Thyroid gland (tissue), 4 donors: ENCODE data around the gene STAT6. TPM values are rescaled to one million over a fixed set of nuclear protein-coding genes. Genes with fewer than 3 reads are reported as not detected.

Experiments used
- DNase-seq, 2 donors: peaks; one replicate each; pipeline ENCODE4 v3.0.0-alpha.2; 2019
- H3K27ac ChIP-seq, 3 donors: fragments of 200-600 bp; sonication (generic); 1 replicate in 2 of 3; 2 replicates in 1 of 3; pipeline ENCODE4 v1.5.1; 2016 to 2019; ENCODE audit warnings: mild to moderate bottlenecking in 1 of 3, moderate library complexity in 1 of 3
- H3K27me3 ChIP-seq: fragments of 200-600 bp; sonication (generic); one replicate; pipeline ENCODE4 v1.5.1; 2019
- H3K36me3 ChIP-seq, 2 donors: fragments of 200-600 bp; sonication (generic); one replicate each; pipeline ENCODE4 v1.5.1; 2016 to 2019
- H3K4me1 ChIP-seq, 2 donors: fragments of 200-600 bp; sonication (generic); one replicate each; pipeline ENCODE4 v1.5.1; 2017 to 2019
- H3K4me3 ChIP-seq, 3 donors: fragments of 200-600 bp; sonication (generic); replicated peaks in 1 of 3; 1 replicate in 2 of 3; 2 replicates in 1 of 3; pipeline ENCODE4 v1.5.1; 2016; ENCODE audit warnings: mild to moderate bottlenecking in 1 of 3
- H3K9me3 ChIP-seq: fragments of 200-600 bp; sonication (generic); one replicate; pipeline ENCODE4 v1.5.1; 2017
- POLR2A ChIP-seq, 2 donors: fragments of 450-650 bp; IDR thresholded peaks; one replicate each; pipeline ENCODE4 v1.6.1; 2017; ENCODE audit warnings: antibody characterized with exemption in 2 of 2, mild to moderate bottlenecking in 2 of 2, moderate library complexity in 1 of 2
- WGBS, 2 donors: methylation state at CpG; one replicate each; pipeline ENCODE4 v1.1.5; 2017; 5-methylcytosine and 5-hydroxymethylcytosine counted together
- intact Hi-C: fragments of 100-400 bp; cut with DNase I; formaldehyde crosslinking; loops from one replicate; pipeline ENCODE4 v1.15.1; 2023
- total RNA-seq, 4 donors: library from RNA; depleted of rRNA; stranded (reverse); fragments of >200 nt; gene quantifications; one replicate each; pipeline ENCODE4 v1.2.3, GENCODE V29; 2016
- TF ChIP-seq, protein P1 (sequence below), 6 experiments: fragments of 200-600 bp in 3 of 6; fragments of 450-650 bp in 3 of 6; sonication (generic) in 3 of 6; IDR thresholded peaks; one replicate each; pipeline ENCODE4 v1.5.1; 2016 to 2019; ENCODE audit warnings: antibody characterized with exemption in 6 of 6, mild to moderate bottlenecking in 2 of 6, inconsistent platforms in 1 of 6, moderate library complexity in 1 of 6

The STAT6 gene
- total RNA-seq, 4 donors from 2014 or later: 79.0 to 144 (median 89.8) TPM

DNA sequence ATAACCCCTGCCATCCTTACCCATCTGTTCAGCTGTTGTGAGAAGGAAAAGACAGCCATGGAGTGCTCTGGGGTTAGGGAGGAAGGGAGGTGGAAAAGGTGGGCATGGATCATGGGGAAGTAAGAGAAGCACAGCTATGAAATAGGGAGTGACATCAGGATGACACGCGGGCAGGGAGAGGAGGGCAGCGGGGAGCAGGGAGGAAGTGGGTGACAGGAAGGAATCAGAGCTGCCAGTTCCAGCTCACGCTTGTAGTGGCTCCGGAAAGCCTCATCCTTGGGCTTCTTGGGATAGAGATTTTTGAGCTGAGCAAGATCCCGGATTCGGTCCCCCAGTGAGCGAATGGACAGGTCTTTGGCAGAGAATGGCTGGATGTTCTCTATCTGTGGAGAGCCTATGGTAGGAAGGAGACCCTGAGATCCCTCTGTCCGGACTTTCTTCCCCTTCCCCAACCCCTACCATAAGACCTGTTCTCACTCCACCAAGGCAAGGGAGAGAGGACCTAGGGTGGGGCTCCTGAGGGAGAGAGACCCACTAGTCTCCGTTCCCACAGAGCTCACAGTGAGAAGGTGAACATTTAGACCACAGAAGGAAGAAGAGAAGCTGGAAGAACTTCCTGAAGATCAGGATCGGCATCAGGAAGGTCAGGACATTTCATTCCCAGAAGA lies 12.0 kb downstream of the STAT6 start:
- H3K27ac ChIP-seq: peak overlapping the region in 1 of 3 donors; percentile 8
- intact Hi-C loops: no loop called here
- H3K36me3 ChIP-seq: peaks cover 33 to 43% of the 10 kb centered on the region in 2 donors
- DNase-seq: no peak
- no peaks in the 10 kb centered on the region for H3K27me3 ChIP-seq
- whole genome bisulfite sequencing, 2 donors: 70 to 81% methylated on average over 11 of the region's 11 CpGs
- no peaks in the 10 kb centered on the region for H3K9me3 ChIP-seq
- H3K4me3 ChIP-seq: no peak overlapping the region
- H3K4me1 ChIP-seq: peaks cover 0 to 4% of the 10 kb centered on the region in 2 donors
- TF ChIP-seq POLR2A (IDR thresholded peaks at IDR 0.05): no peak
- TF ChIP-seq, protein P1, sequence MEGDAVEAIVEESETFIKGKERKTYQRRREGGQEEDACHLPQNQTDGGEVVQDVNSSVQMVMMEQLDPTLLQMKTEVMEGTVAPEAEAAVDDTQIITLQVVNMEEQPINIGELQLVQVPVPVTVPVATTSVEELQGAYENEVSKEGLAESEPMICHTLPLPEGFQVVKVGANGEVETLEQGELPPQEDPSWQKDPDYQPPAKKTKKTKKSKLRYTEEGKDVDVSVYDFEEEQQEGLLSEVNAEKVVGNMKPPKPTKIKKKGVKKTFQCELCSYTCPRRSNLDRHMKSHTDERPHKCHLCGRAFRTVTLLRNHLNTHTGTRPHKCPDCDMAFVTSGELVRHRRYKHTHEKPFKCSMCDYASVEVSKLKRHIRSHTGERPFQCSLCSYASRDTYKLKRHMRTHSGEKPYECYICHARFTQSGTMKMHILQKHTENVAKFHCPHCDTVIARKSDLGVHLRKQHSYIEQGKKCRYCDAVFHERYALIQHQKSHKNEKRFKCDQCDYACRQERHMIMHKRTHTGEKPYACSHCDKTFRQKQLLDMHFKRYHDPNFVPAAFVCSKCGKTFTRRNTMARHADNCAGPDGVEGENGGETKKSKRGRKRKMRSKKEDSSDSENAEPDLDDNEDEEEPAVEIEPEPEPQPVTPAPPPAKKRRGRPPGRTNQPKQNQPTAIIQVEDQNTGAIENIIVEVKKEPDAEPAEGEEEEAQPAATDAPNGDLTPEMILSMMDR (IDR thresholded peaks at IDR 0.05): no peak

DNA sequence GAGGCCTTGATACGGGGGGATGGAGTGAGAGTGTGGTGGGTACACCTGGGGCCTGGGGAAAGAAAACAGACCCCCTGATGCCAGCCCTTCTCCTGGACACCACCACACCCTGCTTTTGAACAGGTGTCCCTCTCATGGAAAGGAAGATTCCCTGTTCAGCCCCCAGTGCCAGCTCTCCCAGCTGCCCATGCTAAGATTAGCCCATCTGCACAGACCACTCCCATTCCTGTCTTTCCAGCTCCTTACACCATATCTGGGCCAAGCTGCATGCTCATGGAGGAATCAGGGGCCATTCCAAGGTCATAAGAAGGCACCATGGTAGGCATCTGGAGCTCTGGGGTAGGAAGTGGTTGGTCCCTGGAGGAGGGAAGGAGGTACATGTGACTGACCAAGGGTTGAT lies 12.6 kb downstream of the STAT6 start:
- Histone ChIP-seq H3K27me3 (no peaks in the 10 kb centered on the region), H3K4me1 (peaks cover 0 to 9% of the 10 kb centered on the region in 2 donors), H3K4me3 (no peak overlapping the region), H3K27ac (peak overlapping the region in 1 of 3 donors; percentile 8), H3K9me3 (no peaks in the 10 kb centered on the region), H3K36me3 (peaks cover 31 to 41% of the 10 kb centered on the region in 2 donors)
- intact Hi-C loops: no loop called here
- WGBS, 2 donors: 83 to 100% methylated on average over 1 of the region's 1 CpG
- no peak for DNase-seq
- TF ChIP-seq, protein P1 (IDR thresholded peaks at IDR 0.05): no peak
- TF ChIP-seq POLR2A (IDR thresholded peaks at IDR 0.05): no peak

DNA sequence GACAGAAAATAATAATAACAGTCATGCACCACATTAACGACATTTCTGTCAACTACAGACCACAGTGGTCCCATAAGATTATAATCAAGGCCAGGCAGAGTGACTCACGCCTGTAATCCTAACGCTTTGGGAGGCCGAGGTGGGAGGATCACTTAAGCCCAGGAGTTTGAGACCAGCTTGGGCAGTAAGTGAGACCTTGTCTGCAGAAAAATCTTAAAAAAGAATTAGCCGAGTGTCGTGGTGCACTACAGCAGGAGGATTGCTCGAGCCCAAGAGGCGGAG lies 13.7 kb downstream of the STAT6 start:
- no peak for DNase-seq
- Histone ChIP-seq H3K36me3 (peaks cover 32 to 48% of the 10 kb centered on the region in 2 donors), H3K27me3 (no peaks in the 10 kb centered on the region)

DNA sequence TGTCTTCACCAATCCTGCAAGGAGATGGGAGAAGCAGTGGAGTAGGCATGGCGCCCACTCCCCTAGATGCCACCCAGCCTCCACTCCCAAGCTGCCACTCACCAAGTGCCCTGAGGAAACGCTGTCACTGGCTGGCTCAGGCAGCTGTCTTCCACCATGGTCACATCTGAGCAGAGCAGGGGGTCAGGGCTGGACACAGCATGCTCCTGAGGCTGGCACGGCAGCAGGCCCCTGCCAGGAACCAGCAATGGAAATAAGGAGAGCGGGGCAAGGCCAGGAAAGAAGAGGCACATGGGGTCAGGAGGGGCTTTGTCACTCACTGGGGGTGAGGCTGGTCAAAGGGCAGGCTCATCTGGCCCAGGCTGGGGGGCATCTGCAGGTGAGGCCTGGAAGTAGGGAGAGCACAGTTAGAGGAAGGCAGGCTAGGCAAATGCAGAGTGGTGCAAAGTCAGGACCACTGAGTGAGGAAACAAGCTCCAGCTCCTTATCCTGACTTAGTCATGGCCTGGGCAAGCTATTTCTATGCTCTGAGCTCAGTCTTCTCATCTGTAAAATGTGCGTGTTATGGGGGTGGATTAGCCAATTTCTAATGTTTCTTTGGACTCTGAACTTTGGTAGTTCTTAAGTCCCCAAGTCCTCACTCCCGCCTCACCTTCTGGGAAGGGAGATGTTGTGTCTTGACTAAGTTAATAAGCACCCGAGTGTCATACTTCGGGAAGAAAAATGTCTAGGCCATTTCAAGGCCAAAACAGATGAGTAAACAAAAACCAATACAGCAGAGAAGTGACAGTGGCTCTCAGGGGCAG lies 14.2 kb downstream of the STAT6 start:
- intact Hi-C loops: no loop called here
- no peak overlapping the region for H3K27ac ChIP-seq
- 88 to 90% methylated on average over 6 to 8 of the region's 8 CpGs for WGBS, 2 donors
- TF ChIP-seq POLR2A (IDR thresholded peaks at IDR 0.05): no peak
- TF ChIP-seq, protein P1 (IDR thresholded peaks at IDR 0.05): no peak
- no peaks in the 10 kb centered on the region for H3K9me3 ChIP-seq
- H3K4me1 ChIP-seq: peaks cover 0 to 25% of the 10 kb centered on the region in 2 donors
- no peak overlapping the region for H3K4me3 ChIP-seq
- no peaks in the 10 kb centered on the region for H3K27me3 ChIP-seq
- H3K36me3 ChIP-seq: peaks cover 37 to 54% of the 10 kb centered on the region in 2 donors
- no peak for DNase-seq

More for the DNA sequence above, 13.7 kb downstream of the STAT6 start:
- H3K4me1 ChIP-seq: peaks cover 0 to 20% of the 10 kb centered on the region in 2 donors
- no peak overlapping the region for H3K27ac ChIP-seq
- intact Hi-C loops: no loop called here
- no peak overlapping the region for H3K4me3 ChIP-seq
- no peaks in the 10 kb centered on the region for H3K9me3 ChIP-seq
- 90 to 92% methylated on average over 8 of the region's 8 CpGs for WGBS, 2 donors
- TF ChIP-seq, protein P1 (IDR thresholded peaks at IDR 0.05): no peak
- no peak for TF ChIP-seq POLR2A (IDR thresholded peaks at IDR 0.05)

DNA sequence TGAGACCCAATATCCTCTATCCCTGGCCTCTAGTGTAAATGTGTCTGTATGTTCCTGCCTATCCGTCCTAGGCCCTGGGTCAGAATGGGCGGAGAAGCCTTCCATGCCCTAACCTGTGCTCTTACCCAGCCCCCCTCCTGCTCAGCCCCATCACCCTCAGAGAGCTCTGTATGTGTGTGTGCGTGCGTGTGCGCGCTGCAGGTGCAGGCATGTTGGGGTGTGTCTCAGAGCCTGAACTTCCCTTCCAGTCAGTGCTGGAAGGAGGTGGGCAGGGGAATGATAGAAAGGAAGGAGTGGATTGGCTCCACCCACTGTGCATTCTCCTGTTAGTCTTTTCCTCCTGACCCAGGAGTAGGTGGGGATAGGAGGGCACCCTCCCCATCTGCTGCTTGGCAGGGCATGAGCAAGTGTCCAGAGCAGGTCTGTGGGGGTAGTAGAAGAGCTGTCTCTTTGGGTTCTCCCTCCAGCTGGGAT lies 15.0 kb downstream of the STAT6 start:
- Histone ChIP-seq H3K4me1 (peaks cover 6 to 31% of the 10 kb centered on the region in 2 donors), H3K27ac (no peak overlapping the region), H3K9me3 (no peaks in the 10 kb centered on the region), H3K27me3 (no peaks in the 10 kb centered on the region), H3K36me3 (peaks cover 44 to 54% of the 10 kb centered on the region in 2 donors), H3K4me3 (no peak overlapping the region)
- DNase-seq: no peak
- TF ChIP-seq POLR2A (IDR thresholded peaks at IDR 0.05): no peak
- TF ChIP-seq, protein P1 (IDR thresholded peaks at IDR 0.05): no peak
- intact Hi-C loops: no loop called here
- 90 to 92% methylated on average over 6 of the region's 6 CpGs for WGBS, 2 donors
